HG02763 (cell line): ENCODE data around the gene TXNRD3.

Experiments
- ATAC-seq: cut with Tn5 transposase; IDR thresholded peaks from one replicate; pipeline ENCODE4 v1.9.1; 2021; ENCODE audit warnings: mild to moderate bottlenecking, moderate library complexity; ENCODE audit not compliant: unreplicated experiment

The TXNRD3 gene

GRCh38 chr3:126672741-126673140 is 17.8 kb upstream of the TXNRD3 start:
- ATAC-seq: no peak

- no peak for ATAC-seq
Observed at GRCh38 chr3:126672340-126672739, 17.4 kb upstream of the TXNRD3 start.

GRCh38 chr3:126671521-126671920 is 16.6 kb upstream of the TXNRD3 start:
- no peak for ATAC-seq

GRCh38 chr3:126668450-126669401 is 13.8 kb upstream of the TXNRD3 start:
- ATAC-seq: no peak

GRCh38 chr3:126667631-126668449 is 12.9 kb upstream of the TXNRD3 start:
- ATAC-seq: no peak

GRCh38 chr3:126666658-126667528 is 12.0 kb upstream of the TXNRD3 start:
- ATAC-seq: no peak

- no peak for ATAC-seq
Observed at GRCh38 chr3:126665959-126666657, 11.2 kb upstream of the TXNRD3 start.

- ATAC-seq: no peak
Observed at GRCh38 chr3:126665221-126665936, 10.5 kb upstream of the TXNRD3 start.

- ATAC-seq: no peak
Observed at GRCh38 chr3:126664591-126665214, 9.8 kb upstream of the TXNRD3 start.

- no peak for ATAC-seq
Observed at GRCh38 chr3:126663750-126664149, 8.8 kb upstream of the TXNRD3 start.

GRCh38 chr3:126663257-126663656 is 8.3 kb upstream of the TXNRD3 start:
- ATAC-seq: no peak

- ATAC-seq: no peak
Observed at GRCh38 chr3:126661532-126662364, 6.8 kb upstream of the TXNRD3 start.

GRCh38 chr3:126659915-126660886 is 5.3 kb upstream of the TXNRD3 start:
- no peak for ATAC-seq

GRCh38 chr3:126658584-126658983 is 3.7 kb upstream of the TXNRD3 start:
- no peak for ATAC-seq

GRCh38 chr3:126657901-126658300 is 3.0 kb upstream of the TXNRD3 start:
- no peak for ATAC-seq

- ATAC-seq: no peak
Observed at GRCh38 chr3:126656371-126657134, 1.6 kb upstream of the TXNRD3 start.
